A549 (cell line): ENCODE results near the gene BCL2. TPM values are rescaled to one million over a fixed set of nuclear protein-coding genes. Genes with fewer than 3 reads are reported as not detected.

Source experiments
- ATAC-seq, 2 experiments: fragments of 200-7000 bp in 1 of 2; fragments of >200 bp in 1 of 2; cut with Nextera tagmentation in 1 of 2; cut with Tn5 transposase in 1 of 2; 3 replicates each; pipeline versions ENCODE4 v1.8.0 to v1.9.1; 2018 to 2020; ENCODE audit warnings: mild to moderate bottlenecking in 1 of 2, moderate library complexity in 1 of 2
- CTCF ChIA-PET: fragments of 300-600 bp; sonication (Branson Sonifier 250); formaldehyde crosslinking; extraction: SDS; loops from one replicate; lab custom pipeline; 2021; ENCODE audit warnings: antibody characterized with exemption, inconsistent platforms; lab: Yijun Ruan, JAX
- POLR2A ChIA-PET: fragments of 350-600 bp; formaldehyde crosslinking; extraction: SDS; loops from one replicate; lab custom pipeline; 2021; ENCODE audit warnings: antibody characterized with exemption, inconsistent platforms; lab: Yijun Ruan, JAX
- DNase-seq, 2 experiments: peaks; one replicate each; pipeline versions ENCODE4 v3.0.0 to v3.0.0-alpha.2; 2011 to 2016; ENCODE audit warnings: low read depth in 1 of 2, low spot score in 1 of 2
- FAIRE-seq: peaks from 2 replicates; lab custom pipeline; 2011; peaks lifted over from hg19 to GRCh38; lab: Jason Lieb, UNC
- H3K27ac ChIP-seq, 2 experiments: fragments of >200 bp; sonication (Bioruptor Twin); formaldehyde crosslinking; 3 replicates each; pipeline ENCODE4 v1.5.1; 2016 to 2017
- H3K4me1 ChIP-seq: fragments of >200 bp; sonication (Bioruptor Twin); formaldehyde crosslinking; 3 replicates; pipeline ENCODE4 v1.6.1; 2016
- H3K4me2 ChIP-seq: fragments of >200 bp; sonication (Bioruptor Twin); formaldehyde crosslinking; 3 replicates; pipeline ENCODE4 v1.6.1; 2016
- H3K4me3 ChIP-seq: fragments of >200 bp; sonication (Bioruptor Twin); formaldehyde crosslinking; 3 replicates; pipeline ENCODE4 v1.5.1; 2016
- H3K9me3 ChIP-seq: fragments of >200 bp; sonication (Bioruptor Twin); formaldehyde crosslinking; 3 replicates; pipeline ENCODE4 v1.6.1; 2016
- CBX2 ChIP-seq: fragments of 200-600 bp; sonication (generic); IDR thresholded peaks from 2 replicates; pipeline ENCODE4 v1.6.1; 2016; ENCODE audit warnings: low read depth, mild to moderate bottlenecking, borderline replicate concordance
- CBX8 ChIP-seq: fragments of 200-600 bp; sonication (generic); IDR thresholded peaks from 2 replicates; pipeline ENCODE4 v1.6.1; 2016
- CTCF ChIP-seq: fragments of >200 bp; sonication (Bioruptor Twin); formaldehyde crosslinking; IDR thresholded peaks from 3 replicates; pipeline ENCODE4 v1.5.1; 2016
- EHF ChIP-seq: fragments of 250-450 bp; sonication (Bioruptor Pico); IDR thresholded peaks from 2 replicates; pipeline ENCODE4 v1.5.0; 2020; ENCODE audit warnings: mild to moderate bottlenecking
- EHMT2 ChIP-seq: fragments of 200-600 bp; sonication (generic); IDR thresholded peaks from 2 replicates; pipeline ENCODE4 v1.6.1; 2016; ENCODE audit warnings: antibody characterized with exemption, low read depth, mild to moderate bottlenecking, moderate library complexity
- HDAC2 ChIP-seq: fragments of 200-600 bp; sonication (generic); IDR thresholded peaks from 2 replicates; pipeline ENCODE4 v1.6.1; 2016
- HOXA7 ChIP-seq: fragments of 250-450 bp; sonication (Bioruptor Pico); IDR thresholded peaks from 2 replicates; pipeline ENCODE4 v1.5.0; 2020; ENCODE audit warnings: mild to moderate bottlenecking, moderate library complexity
- JUN ChIP-seq, 2 experiments: fragments of >200 bp; sonication (Bioruptor Twin); formaldehyde crosslinking; IDR thresholded peaks; 2 replicates in 1 of 2; 3 replicates in 1 of 2; pipeline ENCODE4 v1.6.1; 2016 to 2017
- JUNB ChIP-seq: fragments of >200 bp; sonication (Bioruptor Twin); formaldehyde crosslinking; IDR thresholded peaks from 2 replicates; pipeline ENCODE4 v1.6.1; 2016
- KDM5A ChIP-seq: fragments of 200-600 bp; sonication (generic); IDR thresholded peaks from 2 replicates; pipeline ENCODE4 v1.6.1; 2016; ENCODE audit warnings: antibody characterized with exemption, mild to moderate bottlenecking
- MAZ ChIP-seq: fragments of 150-350 bp; IDR thresholded peaks from 2 replicates; pipeline ENCODE4 v1.6.1; 2014; ENCODE audit warnings: antibody characterized with exemption, low read depth, low read length, borderline replicate concordance
- PHF8 ChIP-seq: fragments of 200-600 bp; sonication (generic); IDR thresholded peaks from 2 replicates; pipeline ENCODE4 v1.6.1; 2016; ENCODE audit warnings: low read depth, mild to moderate bottlenecking, antibody characterized with exemption, moderate library complexity, borderline replicate concordance
- RAD21 ChIP-seq, 2 experiments: fragments of >200 bp in 1 of 2; sonication (Bioruptor Twin) in 1 of 2; formaldehyde crosslinking in 1 of 2; IDR thresholded peaks in 1 of 2; conservative IDR thresholded peaks in 1 of 2; 2 replicates in 1 of 2; 3 replicates in 1 of 2; pipeline ENCODE4 v1.6.1; 2012 to 2018; ENCODE audit warnings: inconsistent platforms in 1 of 2
- RCOR1 ChIP-seq: fragments of 150-350 bp; IDR thresholded peaks from 2 replicates; pipeline ENCODE4 v1.6.1; 2014; ENCODE audit warnings: antibody characterized with exemption, low read length, low read depth
- RNF2 ChIP-seq: fragments of 200-600 bp; sonication (generic); IDR thresholded peaks from 2 replicates; pipeline ENCODE4 v1.6.1; 2016; ENCODE audit warnings: low read depth, mild to moderate bottlenecking, antibody characterized with exemption, moderate library complexity, borderline replicate concordance
- TP53 ChIP-seq: fragments of 250-450 bp; sonication (Bioruptor Pico); IDR thresholded peaks from 2 replicates; pipeline ENCODE4 v1.5.0; 2021; ENCODE audit warnings: mild to moderate bottlenecking, moderate library complexity
- ZFP36 ChIP-seq: fragments of 450-650 bp; IDR thresholded peaks from 2 replicates; pipeline ENCODE4 v1.6.1; 2014; ENCODE audit warnings: borderline replicate concordance; ENCODE audit not compliant: partially characterized antibody
- WGBS: methylation state at CpG from one replicate; pipeline ENCODE4 v1.1.6; 2017; ENCODE audit errors: missing lambda C conversion rate; 5-methylcytosine and 5-hydroxymethylcytosine counted together
- polyA plus RNA-seq, 4 experiments: library from polyadenylated mRNA; depleted of rRNA in 3 of 4; stranded (reverse); fragments of >200 nt; fragmentation: RNase III in 1 of 4; extraction: RNeasy Plus Mini Kit Qiagen cat#74134 plus additional on column Dnase treatment in 1 of 4; gene quantifications; 2 replicates in 3 of 4; 3 replicates in 1 of 4; pipeline ENCODE4 v1.2.3, GENCODE V29; 2011 to 2017

BCL2 gene
- polyA plus RNA-seq, 2 of the 4 experiments (the other 2 are of a cell fraction) = 0.50 to 0.61 TPM

GRCh38 chr18:63320975-63321265, 1.4 kb upstream of the BCL2 start:
- CTCF ChIA-PET = interaction anchor here (1.0 kb wide), 2 partner anchors 11 to 305 kb away, joined by 3 read pairs; no protein-coding TSS in a partner anchor
- DNase-seq = no peak
- 91% methylated on average over 16 of the region's 16 CpGs for WGBS
- Histone ChIP-seq H3K4me3 (peak overlapping the region; percentile 51), H3K9me3 (no peaks in the 10 kb centered on the region), H3K4me1 (peaks cover 15% of the 10 kb centered on the region; the same call in 1 of the 3 replicates), H3K4me2 (peak overlapping the region; percentile 81), H3K27ac (peak overlapping the region; percentile 85 to 94; a peak in 4 of 6 replicates)
- no peak for FAIRE-seq
- POLR2A ChIA-PET = no interaction called here
- peak in 1 of 2 experiments; percentile 9; a peak in 2 of 6 replicates for ATAC-seq
- no peak for TF ChIP-seq CBX2
- no peak for TF ChIP-seq PHF8
- no peak for TF ChIP-seq CBX8
- TF ChIP-seq RAD21 (conservative IDR thresholded peaks at IDR 0.05 in 1 of 2, IDR thresholded peaks at IDR 0.05 in 1 of 2) = no peak

- H3K27ac ChIP-seq = peak overlapping the region; percentile 85 to 94
- POLR2A ChIA-PET = no interaction called here
- peak; percentile 28 to 60 for DNase-seq
- H3K4me2 ChIP-seq = peak overlapping the region; percentile 81
- ATAC-seq = peak; percentile 74 to 89
- CTCF ChIA-PET = interaction anchor here (1.0 kb wide), 3 partner anchors 139 to 304 kb away, joined by 3 read pairs; no protein-coding TSS in a partner anchor
- TF ChIP-seq JUN (IDR thresholded peaks at IDR 0.05) = 0 out of 5 replicates have a peak, but pooled peaks of 1 of the 2 experiments have one; percentile 16
- no peak for TF ChIP-seq EHMT2
- TF ChIP-seq CTCF = peak; percentile 33
- no peaks in the 10 kb centered on the region for H3K9me3 ChIP-seq
- peak overlapping the region; percentile 51 for H3K4me3 ChIP-seq
- WGBS = 19% methylated on average over 19 of the region's 92 CpGs
- no peak for FAIRE-seq
- peaks cover 15% of the 10 kb centered on the region; the same call in 1 of the 3 replicates for H3K4me1 ChIP-seq
These were observed 780 bp upstream of the BCL2 start for GRCh38 chr18:63320123-63320974.

GRCh38 chr18:63318889-63319382, 633 bp downstream of the BCL2 start:
- POLR2A ChIA-PET = no interaction called here
- no peaks in the 10 kb centered on the region for H3K9me3 ChIP-seq
- DNase-seq (no peak), ATAC-seq (no peak), FAIRE-seq (no peak)
- H3K4me1 ChIP-seq = peaks cover 15% of the 10 kb centered on the region; the same call in 1 of the 3 replicates
- H3K4me3 ChIP-seq = peak overlapping the region; percentile 51
- TF ChIP-seq RCOR1 (no peak), JUNB (no peak), HOXA7 (CRISPR knock-in tag) (no peak), RNF2 (0 out of 2 replicates have a peak, but pooled peaks have one; percentile 62), EHF (no peak), HDAC2 (no peak), MAZ (no peak), ZFP36 (no peak), TP53 (CRISPR knock-in tag) (no peak), CBX8 (peak; percentile 94; the same call in 1 of the 2 replicates), KDM5A (no peak), CTCF (no peak), EHMT2 (no peak)
- H3K27ac ChIP-seq = peak overlapping the region in 1 of 2 experiments; percentile 94; a peak in 3 of 6 replicates
- H3K4me2 ChIP-seq = peak overlapping the region; percentile 81
- CTCF ChIA-PET = interaction anchor here (0.6 to 1.2 kb wide), 3 partner anchors 190 to 1070 kb away, joined by 3 to 4 read pairs (median 3); no protein-coding TSS in a partner anchor
- 3% methylated on average over 8 of the region's 8 CpGs for whole genome bisulfite sequencing
